Glomerular visceral epithelial cell (primary cell): ENCODE measurements around the gene HDHD3.
"Not testable (repeated sequence)": the region's sequence is repeated elsewhere in the genome, so short reads cannot be mapped to it uniquely, and the experiment has no call there.

Experiments
- DNase-seq: peaks from one replicate; pipeline ENCODE4 v3.0.0-alpha.2; 2016; ENCODE audit errors: extremely low spot score

The HDHD3 gene

GRCh38 chr9:113376634-113377567, at the start of gene HDHD3:
Gene HDHD3, minus strand, starts transcription at chr9:113376986. Its CDS starts 2,632 bp downstream, at chr9:113374354.
- peak; percentile 89 for DNase-seq

- DNase-seq, result no peak
Measured at GRCh38 chr9:113425072-113425471, 48.3 kb upstream of the HDHD3 start.

DNA sequence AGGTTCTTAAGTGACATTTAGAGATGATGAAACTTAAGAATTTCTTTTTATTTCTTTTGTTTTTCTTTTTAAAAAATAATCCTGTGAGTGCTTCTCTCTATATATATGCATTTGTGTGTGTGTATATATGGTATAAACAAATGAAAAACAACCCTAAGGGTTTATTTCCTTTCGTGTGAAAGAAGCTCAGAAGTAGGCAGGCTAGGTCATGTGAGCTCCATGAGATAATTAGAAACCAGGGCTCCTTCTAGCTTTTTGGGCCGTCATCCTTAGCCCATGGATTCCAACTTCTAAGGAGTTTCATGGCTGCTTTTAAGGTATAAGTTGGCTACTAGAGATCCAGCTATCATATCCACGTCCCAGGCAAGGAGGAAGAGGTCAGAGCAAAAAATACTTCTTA, 44.9 kb upstream of the HDHD3 start:
- no peak for DNase-seq

DNA sequence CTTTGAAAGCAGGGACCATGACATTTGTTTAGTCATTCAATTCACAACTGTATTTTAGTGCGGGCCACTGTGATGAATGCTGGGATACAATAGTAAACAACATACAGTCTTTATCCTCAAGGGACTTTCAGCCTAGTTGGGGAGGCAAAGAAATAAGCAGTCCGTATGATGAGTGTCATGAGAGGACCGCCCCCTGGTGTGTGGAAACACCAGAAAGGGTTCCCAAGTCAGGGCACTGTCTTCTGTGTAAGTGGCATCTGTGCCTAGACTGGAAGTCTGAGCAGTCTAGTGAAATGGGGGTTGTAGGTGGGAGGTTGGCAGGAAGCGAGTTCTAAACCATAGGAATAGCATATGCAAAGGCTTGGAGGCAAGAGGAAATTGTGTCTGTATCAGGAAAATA, 40.6 kb upstream of the HDHD3 start:
- no peak for DNase-seq

DNA sequence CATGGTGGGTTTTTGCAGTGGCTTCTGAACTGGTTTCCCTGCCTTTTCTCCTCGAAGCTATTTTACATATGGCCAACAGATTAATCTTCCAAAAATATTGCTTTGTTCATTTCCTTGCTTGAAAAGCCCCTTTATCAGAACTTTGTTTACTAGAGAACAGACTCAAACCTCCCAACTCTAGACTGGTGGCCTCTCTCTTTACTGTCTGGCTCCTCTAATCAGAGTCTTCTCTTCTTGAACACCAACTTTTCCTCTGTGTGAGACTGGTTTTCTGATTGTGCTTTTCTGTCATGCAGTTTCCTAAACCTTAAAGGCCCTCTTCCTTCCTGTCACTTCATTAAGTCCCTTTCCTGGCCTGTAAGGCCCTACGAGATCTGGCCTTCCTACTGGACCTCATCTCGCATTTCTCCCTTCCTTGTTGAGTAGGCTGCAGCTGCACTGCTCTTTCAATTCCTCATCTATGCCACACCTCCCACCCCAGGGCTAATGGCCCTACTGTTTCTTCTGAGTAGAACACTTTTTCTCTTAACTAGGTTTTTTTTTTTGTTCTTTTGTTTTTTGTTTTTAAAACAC, 39.4 kb upstream of the HDHD3 start:
- DNase-seq, result no peak

- DNase-seq, result peak; percentile 95
Measured at GRCh38 chr9:113410207-113410864, 33.5 kb upstream of the HDHD3 start, which contains the start of the genes C9orf43 and POLE3. Gene C9orf43, plus strand, starts transcription at chr9:113410747. Its CDS starts 2,747 bp downstream, at chr9:113413494. Gene POLE3, minus strand, starts transcription at chr9:113410675. Its CDS starts 382 bp downstream, at chr9:113410293.

- DNase-seq, result no peak
Measured at GRCh38 chr9:113409883-113410206, 33.1 kb upstream of the HDHD3 start.

GRCh38 chr9:113409481-113409880, 32.7 kb upstream of the HDHD3 start:
- no peak for DNase-seq

GRCh38 chr9:113406873-113407511, 30.2 kb upstream of the HDHD3 start:
- DNase-seq, result peak; percentile 65

DNA sequence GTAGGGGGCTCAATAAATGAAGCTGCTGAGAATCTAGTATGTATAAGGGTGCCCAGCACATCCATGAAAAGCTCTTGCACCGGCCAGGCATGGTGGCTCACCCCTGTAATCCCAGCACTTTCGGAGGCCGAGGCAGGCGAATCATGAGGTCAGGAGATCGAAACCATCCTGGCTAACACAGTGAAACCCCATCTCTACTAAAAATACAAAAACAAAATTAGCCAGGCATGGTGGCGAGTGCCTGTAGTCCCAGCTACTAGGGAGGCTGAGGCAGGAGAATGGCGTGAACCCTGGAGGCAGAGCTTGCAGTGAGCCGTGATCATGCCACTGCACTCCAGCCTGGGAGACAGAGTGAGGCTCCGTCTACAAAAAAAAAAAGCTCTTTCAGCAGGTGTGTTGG, 29.6 kb upstream of the HDHD3 start:
- not testable (repeated sequence) for DNase-seq

GRCh38 chr9:113403646-113404045, 26.9 kb upstream of the HDHD3 start:
- no peak for DNase-seq

DNA sequence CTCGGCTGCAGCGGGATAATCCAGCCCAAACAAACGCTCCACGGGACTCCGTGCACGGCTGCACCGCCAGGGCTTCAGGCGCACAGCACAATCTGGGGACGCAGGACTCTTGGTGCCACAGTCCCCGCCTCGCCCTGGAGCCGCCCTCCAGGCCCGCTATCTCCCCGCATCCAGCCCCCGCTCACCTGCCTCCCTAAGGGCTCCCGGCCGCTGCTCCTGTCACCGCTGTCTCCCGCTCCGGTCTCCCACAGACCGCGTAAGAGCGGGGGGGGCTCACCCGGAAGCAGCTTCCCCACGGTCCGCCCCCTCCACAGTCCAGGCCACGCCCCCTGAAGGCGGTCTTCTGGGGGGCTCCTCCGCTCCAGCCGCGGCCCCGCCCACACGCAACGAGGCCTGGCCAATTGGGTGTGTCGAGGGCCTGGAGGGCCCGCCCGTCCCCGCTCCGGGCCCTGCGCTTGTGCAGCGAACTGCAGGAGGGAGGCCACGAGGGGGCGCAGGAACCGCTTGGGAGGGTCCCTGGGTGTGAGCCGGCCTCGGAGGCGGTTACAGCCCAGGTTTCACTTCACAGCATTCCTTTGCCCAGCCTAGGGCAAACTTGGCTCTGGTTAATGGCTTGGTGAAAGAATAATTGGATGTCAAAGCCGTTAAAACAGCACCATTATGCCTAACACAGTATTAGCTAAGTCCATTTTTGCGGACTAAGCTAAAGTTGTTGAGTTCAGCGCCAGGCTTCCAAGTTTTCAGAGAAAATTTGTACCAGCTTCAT, 24.4 kb upstream of the HDHD3 start, which contains the start of gene ALAD:
TSS of gene ALAD (minus strand) at position 258 of the 766 bp plus-strand sequence. CDS start 7,725 bp downstream, outside the sequence.
- peak; percentile 99 for DNase-seq

DNA sequence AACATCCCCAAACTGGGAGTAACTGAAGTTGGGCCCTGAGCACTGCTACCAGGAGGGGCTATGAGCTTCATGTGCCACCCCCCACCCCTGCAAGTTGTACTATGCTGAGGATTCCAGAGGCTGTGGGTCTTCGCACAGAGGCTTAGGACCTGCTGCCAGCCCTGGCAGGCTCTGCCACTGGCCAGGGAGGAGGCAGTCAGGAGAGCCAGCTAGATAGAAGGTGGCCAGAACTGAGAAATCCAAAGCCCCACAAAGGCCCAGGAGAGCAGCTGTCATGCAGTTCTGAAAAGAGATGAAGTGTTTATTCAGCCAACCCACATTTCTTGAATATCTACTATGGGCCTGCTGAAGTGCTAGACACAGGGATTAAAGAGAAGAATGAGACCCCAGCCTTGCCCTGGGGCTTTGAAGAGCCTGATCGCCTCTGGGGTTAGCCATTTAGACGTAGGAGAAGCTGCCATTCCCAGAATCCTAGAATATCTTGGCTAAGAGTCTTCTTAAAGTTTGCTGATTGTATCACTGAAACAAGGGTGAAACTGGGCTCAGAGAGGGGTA, 22.9 kb upstream of the HDHD3 start:
- no peak for DNase-seq

- DNase-seq, result peak; percentile 50
Measured at GRCh38 chr9:113398796-113399195, 22.0 kb upstream of the HDHD3 start.

- no peak for DNase-seq
Measured at GRCh38 chr9:113397203-113397631, 20.4 kb upstream of the HDHD3 start.

GRCh38 chr9:113395000-113395861, 18.4 kb upstream of the HDHD3 start:
- DNase-seq, result no peak

- no peak for DNase-seq
Measured at GRCh38 chr9:113393281-113393680, 16.5 kb upstream of the HDHD3 start.

DNA sequence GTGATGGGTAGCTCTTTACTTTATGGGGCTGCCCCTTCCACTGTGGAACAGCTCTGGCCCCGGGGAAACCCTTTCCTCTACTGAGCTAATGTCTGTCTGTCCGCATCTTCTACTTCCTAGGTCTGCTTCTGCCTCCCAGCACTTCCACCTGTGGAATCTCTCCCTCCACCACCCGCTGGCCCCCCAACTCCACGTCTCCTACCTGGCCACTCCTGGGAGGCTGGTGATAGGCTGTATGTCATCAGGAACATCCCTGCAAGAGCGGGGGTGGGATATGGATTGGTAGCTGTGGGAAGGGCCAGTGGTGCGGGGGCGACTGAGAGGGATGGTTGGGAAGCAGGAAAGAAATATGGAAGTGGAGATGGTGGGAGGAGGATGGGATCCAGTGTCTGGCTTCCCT, 15.1 kb upstream of the HDHD3 start:
- DNase-seq, result no peak

DNA sequence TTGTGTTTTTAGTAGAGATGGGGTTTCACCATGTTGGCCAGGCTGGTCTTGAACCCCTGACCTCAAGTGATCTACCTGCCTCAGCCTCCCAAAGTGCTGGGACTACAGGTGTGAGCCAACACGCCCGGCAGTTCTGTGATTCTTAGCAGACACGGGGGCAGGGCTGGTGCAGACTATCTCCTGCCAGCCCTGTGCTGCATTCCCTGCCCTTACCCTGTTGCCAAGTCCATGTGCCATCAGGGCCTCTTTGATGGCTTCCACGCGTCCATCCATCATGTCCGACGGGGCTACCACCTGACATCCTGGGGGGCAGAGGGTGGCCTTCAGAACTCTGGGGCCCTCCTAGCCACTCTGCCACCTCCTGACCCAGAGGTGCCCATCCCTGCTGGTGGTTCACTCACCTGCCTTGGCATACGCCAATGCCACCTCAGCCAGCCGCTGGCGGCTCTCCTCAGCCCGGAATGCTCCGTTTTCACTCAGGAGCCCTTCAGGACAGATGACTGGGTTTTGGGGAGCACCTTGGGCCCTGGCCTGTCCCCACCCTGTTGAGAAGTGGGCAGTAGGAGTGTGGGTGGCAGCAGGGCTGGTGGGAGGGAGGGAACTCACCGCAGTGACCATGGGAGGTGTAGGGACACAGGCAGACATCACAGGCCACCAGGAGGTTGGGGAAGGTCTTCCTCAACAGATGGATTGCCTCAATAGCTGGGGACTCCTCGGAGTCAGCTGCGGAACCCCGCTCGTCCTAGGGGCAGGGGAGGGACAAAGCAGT, 13.6 kb upstream of the HDHD3 start:
- DNase-seq, result no peak
